ENCODE results near the gene ANKS1B.
A peak's percentile ranks its signal among the peaks of the same experiment; 100 is the strongest.

Gene ANKS1B

DNA sequence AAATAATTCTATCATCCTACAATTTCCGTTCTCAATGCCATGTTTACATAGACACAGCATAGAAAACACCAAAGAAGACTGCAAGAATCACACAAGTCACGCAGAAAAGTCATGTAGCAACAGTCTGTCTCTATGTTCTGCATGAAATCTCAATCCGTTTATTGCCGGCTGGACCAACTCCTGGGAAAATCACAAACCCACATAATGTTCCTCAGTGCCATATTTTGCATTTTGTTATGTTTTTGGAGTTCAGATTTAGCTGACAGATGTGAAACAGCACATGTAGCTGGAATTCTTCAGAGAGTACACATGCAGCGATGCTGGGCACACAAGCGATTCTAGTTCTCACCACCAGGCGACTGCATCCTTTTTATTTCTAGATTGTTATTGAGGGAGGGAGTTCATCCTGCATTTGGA lies 1146.5 kb downstream of the ANKS1B start:
- no peak for TF ChIP-seq TEAD4 (IDR thresholded peaks at IDR 0.05)
- TF ChIP-seq TCF12 (IDR thresholded peaks at IDR 0.05; ENCODE audit: low read depth), result no peak
- TF ChIP-seq TAF1 (IDR thresholded peaks at IDR 0.05; ENCODE audit: low read depth), result no peak
- TF ChIP-seq, protein P1, sequence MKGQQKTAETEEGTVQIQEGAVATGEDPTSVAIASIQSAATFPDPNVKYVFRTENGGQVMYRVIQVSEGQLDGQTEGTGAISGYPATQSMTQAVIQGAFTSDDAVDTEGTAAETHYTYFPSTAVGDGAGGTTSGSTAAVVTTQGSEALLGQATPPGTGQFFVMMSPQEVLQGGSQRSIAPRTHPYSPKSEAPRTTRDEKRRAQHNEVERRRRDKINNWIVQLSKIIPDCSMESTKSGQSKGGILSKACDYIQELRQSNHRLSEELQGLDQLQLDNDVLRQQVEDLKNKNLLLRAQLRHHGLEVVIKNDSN (IDR thresholded peaks at IDR 0.05), result no peak
- TF ChIP-seq YY1 (IDR thresholded peaks at IDR 0.05; ENCODE audit: low read depth), result no peak

DNA sequence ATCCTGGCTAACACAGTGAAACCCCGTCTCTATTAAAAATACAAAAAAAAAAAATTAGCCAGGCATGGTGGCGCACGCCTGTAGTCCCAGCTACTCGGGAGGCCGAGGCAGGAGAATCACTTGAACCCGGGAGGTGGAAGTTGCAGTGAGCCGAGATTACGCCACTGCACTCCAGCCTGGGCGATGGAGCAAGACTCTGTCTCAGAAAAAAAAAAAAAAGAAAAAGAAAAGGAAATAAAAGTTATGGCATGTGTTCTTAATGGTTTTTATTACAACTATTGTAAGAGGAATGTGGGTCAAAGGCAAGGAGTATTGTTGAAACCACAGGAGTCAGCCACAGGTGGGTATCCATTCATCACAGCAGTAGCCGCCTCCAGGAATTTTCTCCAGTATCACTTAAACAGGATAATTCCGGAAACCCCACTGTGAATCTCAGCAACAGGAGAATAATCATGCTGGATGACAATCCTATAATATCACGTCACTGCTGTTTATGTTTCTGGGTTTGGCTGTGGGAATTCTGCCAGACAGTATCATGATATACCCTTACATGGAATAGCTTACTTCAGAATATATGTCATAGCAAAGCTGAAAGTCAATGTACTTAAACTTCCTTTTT lies 1147.5 kb downstream of the ANKS1B start:
- TF ChIP-seq EP300 (IDR thresholded peaks at IDR 0.05; ENCODE audit: borderline replicate concordance) (peak; percentile 97), CREB1 (IDR thresholded peaks at IDR 0.05; ENCODE audit: low read depth) (peak; percentile 71), TEAD4 (IDR thresholded peaks at IDR 0.05) (peak; percentile 97), CEBPB (IDR thresholded peaks at IDR 0.05) (peak; percentile 83), FOXM1 (IDR thresholded peaks at IDR 0.05; ENCODE audit: borderline replicate concordance, low read depth) (peak; percentile 94), TCF12 (IDR thresholded peaks at IDR 0.05; ENCODE audit: low read depth) (peak; percentile 98), NFIC (IDR thresholded peaks at IDR 0.05) (peak; percentile 93)

DNA sequence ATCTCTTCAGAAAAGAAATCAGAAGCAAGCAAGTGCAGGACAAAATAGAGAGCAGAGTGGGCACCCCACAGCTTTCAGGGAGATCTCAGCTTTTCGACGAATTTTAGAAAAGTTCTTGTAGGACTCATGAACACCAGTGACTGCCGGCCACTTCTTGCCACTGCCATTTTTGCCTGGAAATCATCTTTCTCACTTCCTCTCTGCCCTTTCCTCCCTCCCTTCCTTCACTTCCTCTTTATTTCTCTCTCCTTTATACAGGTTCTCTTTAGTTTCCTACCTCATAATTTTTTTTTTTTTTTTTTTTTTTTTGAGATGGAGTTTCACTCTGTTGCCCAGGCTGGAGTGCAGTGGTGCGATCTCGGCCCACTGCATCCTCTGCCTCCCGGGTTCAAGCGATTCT lies 1154.1 kb downstream of the ANKS1B start:
- TF ChIP-seq RAD21 (IDR thresholded peaks at IDR 0.05; ENCODE audit: low read depth) (no peak), NFIC (IDR thresholded peaks at IDR 0.05) (no peak), FOXM1 (IDR thresholded peaks at IDR 0.05; ENCODE audit: borderline replicate concordance, low read depth) (no peak), TAF1 (IDR thresholded peaks at IDR 0.05; ENCODE audit: low read depth) (no peak), CEBPB (IDR thresholded peaks at IDR 0.05) (no peak), EP300 (IDR thresholded peaks at IDR 0.05; ENCODE audit: borderline replicate concordance) (no peak), ZBTB7A (IDR thresholded peaks at IDR 0.05; ENCODE audit: low read depth) (no peak), EGR1 (IDR thresholded peaks at IDR 0.05) (no peak), CREB1 (IDR thresholded peaks at IDR 0.05; ENCODE audit: low read depth) (no peak), YY1 (IDR thresholded peaks at IDR 0.05; ENCODE audit: low read depth) (no peak), TEAD4 (IDR thresholded peaks at IDR 0.05) (no peak), TCF12 (IDR thresholded peaks at IDR 0.05; ENCODE audit: low read depth) (no peak)
- TF ChIP-seq, protein P2, sequence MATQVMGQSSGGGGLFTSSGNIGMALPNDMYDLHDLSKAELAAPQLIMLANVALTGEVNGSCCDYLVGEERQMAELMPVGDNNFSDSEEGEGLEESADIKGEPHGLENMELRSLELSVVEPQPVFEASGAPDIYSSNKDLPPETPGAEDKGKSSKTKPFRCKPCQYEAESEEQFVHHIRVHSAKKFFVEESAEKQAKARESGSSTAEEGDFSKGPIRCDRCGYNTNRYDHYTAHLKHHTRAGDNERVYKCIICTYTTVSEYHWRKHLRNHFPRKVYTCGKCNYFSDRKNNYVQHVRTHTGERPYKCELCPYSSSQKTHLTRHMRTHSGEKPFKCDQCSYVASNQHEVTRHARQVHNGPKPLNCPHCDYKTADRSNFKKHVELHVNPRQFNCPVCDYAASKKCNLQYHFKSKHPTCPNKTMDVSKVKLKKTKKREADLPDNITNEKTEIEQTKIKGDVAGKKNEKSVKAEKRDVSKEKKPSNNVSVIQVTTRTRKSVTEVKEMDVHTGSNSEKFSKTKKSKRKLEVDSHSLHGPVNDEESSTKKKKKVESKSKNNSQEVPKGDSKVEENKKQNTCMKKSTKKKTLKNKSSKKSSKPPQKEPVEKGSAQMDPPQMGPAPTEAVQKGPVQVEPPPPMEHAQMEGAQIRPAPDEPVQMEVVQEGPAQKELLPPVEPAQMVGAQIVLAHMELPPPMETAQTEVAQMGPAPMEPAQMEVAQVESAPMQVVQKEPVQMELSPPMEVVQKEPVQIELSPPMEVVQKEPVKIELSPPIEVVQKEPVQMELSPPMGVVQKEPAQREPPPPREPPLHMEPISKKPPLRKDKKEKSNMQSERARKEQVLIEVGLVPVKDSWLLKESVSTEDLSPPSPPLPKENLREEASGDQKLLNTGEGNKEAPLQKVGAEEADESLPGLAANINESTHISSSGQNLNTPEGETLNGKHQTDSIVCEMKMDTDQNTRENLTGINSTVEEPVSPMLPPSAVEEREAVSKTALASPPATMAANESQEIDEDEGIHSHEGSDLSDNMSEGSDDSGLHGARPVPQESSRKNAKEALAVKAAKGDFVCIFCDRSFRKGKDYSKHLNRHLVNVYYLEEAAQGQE (IDR thresholded peaks at IDR 0.05; ENCODE audit: low read depth), result no peak
- TF ChIP-seq, protein P3, sequence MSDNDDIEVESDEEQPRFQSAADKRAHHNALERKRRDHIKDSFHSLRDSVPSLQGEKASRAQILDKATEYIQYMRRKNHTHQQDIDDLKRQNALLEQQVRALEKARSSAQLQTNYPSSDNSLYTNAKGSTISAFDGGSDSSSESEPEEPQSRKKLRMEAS (IDR thresholded peaks at IDR 0.05), result no peak
- TF ChIP-seq, protein P1 (IDR thresholded peaks at IDR 0.05), result no peak

DNA sequence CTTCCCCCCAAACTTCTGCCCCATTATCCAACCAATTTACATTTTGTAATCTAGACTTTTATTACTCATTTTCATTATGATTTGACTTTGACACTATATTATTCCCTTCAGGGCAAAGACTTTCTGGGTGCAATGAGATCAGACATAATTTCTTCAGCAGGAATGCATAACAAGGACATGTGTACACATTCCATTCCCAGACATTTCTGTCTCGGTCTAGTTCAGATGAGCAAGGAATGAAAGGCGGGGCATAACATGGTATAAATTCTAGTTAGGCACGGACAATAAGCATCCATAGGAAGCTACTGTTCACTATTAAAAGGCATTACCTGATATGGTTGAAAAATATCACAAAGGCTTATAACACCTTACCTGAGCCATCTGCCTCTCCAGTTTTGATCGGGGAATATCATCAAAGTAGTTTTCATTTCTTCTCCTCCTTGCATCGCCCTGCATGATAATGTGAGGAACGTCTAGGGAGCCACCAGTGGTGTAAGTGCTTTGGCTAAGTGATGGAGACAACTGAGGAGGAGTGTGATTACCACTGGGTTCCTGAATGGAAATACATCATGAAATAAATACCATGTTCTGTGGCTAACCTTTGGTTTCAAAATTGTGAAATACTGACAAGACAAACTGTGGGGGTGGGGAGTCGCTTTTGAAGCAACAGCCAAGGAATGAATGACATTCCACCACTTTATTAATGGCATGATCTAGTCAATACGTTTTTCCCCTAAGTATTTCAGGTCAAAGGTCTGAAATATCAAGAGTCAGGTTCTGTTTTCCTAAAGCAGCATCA lies 1155.7 kb downstream of the ANKS1B start:
- TF ChIP-seq FOXM1 (IDR thresholded peaks at IDR 0.05; ENCODE audit: borderline replicate concordance, low read depth) (no peak), YY1 (IDR thresholded peaks at IDR 0.05; ENCODE audit: low read depth) (no peak), TCF12 (IDR thresholded peaks at IDR 0.05; ENCODE audit: low read depth) (0 out of 2 replicates have a peak, but pooled peaks have one; percentile 19), CEBPB (IDR thresholded peaks at IDR 0.05) (0 out of 2 replicates have a peak, but pooled peaks have one; percentile 17), CREB1 (IDR thresholded peaks at IDR 0.05; ENCODE audit: low read depth) (no peak), EGR1 (IDR thresholded peaks at IDR 0.05) (no peak), TEAD4 (IDR thresholded peaks at IDR 0.05) (peak; percentile 72), EP300 (IDR thresholded peaks at IDR 0.05; ENCODE audit: borderline replicate concordance) (peak; percentile 43; the same call in 1 of the 2 replicates)

DNA sequence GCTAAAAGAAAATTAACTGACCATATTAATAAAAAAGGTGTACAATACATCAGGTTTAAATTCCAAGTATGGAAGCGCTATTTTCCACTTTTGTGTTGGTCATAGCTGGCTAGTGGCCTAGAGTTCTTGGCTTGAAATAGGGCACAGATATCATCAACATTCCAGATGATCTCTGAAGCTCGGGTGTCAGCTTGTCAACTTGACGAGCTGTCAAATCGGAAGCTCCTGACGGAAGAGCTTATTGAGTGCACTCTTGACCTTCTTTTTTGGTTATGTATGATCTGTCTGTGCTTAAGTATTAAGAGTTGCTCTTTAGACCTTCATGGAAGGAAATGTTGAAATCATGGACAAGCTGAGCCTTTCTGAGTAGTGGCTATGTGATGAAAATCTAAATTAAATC lies 1161.7 kb downstream of the ANKS1B start:
- no peak for TF ChIP-seq EP300 (IDR thresholded peaks at IDR 0.05; ENCODE audit: borderline replicate concordance)
- TF ChIP-seq CEBPB (IDR thresholded peaks at IDR 0.05), result no peak
- TF ChIP-seq, protein P1 (IDR thresholded peaks at IDR 0.05), result no peak
- TF ChIP-seq TAF1 (IDR thresholded peaks at IDR 0.05; ENCODE audit: low read depth), result no peak
- 0 out of 2 replicates have a peak, but pooled peaks have one; percentile 30 for TF ChIP-seq TEAD4 (IDR thresholded peaks at IDR 0.05)
- no peak for TF ChIP-seq RAD21 (IDR thresholded peaks at IDR 0.05; ENCODE audit: low read depth)
- TF ChIP-seq YY1 (IDR thresholded peaks at IDR 0.05; ENCODE audit: low read depth), result no peak
- TF ChIP-seq TCF12 (IDR thresholded peaks at IDR 0.05; ENCODE audit: low read depth), result no peak
- 0 out of 2 replicates have a peak, but pooled peaks have one; percentile 33 for TF ChIP-seq NFIC (IDR thresholded peaks at IDR 0.05)
- no peak for TF ChIP-seq FOXM1 (IDR thresholded peaks at IDR 0.05; ENCODE audit: borderline replicate concordance, low read depth)
- no peak for TF ChIP-seq CREB1 (IDR thresholded peaks at IDR 0.05; ENCODE audit: low read depth)

DNA sequence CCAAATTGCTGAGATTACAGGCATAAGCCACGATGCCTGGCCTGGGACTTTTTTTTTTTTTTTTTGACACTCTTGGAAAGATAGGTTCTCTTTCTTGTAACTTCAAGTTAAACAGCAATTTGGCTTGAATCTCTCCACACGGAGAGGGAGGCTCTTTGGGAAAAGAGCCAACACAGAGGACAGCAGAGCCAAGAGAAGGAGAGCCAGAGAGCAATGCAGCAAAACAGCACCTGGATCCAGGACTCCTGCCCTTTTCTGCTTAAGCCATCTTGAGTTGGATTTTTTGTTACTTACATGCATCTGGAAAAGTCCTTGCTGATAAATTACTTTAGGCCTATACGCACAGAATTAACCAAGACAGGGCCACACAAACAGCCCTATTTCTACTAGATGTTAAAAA lies 1162.9 kb downstream of the ANKS1B start:
- TF ChIP-seq RAD21 (IDR thresholded peaks at IDR 0.05; ENCODE audit: low read depth), result no peak
- no peak for TF ChIP-seq CREB1 (IDR thresholded peaks at IDR 0.05; ENCODE audit: low read depth)
- TF ChIP-seq NFIC (IDR thresholded peaks at IDR 0.05), result no peak
- TF ChIP-seq, protein P2 (IDR thresholded peaks at IDR 0.05; ENCODE audit: low read depth), result no peak
- TF ChIP-seq FOXM1 (IDR thresholded peaks at IDR 0.05; ENCODE audit: borderline replicate concordance, low read depth), result no peak
- TF ChIP-seq, protein P3 (IDR thresholded peaks at IDR 0.05), result no peak
- no peak for TF ChIP-seq ZBTB7A (IDR thresholded peaks at IDR 0.05; ENCODE audit: low read depth)
- no peak for TF ChIP-seq TEAD4 (IDR thresholded peaks at IDR 0.05)
- TF ChIP-seq TCF12 (IDR thresholded peaks at IDR 0.05; ENCODE audit: low read depth), result no peak
